GM12872 (cell line): ENCODE measurements around the gene TMEM130.

Source experiments
- CTCF ChIP-seq: IDR thresholded peaks from 3 replicates; pipeline ENCODE4 v1.5.1; 2011; ENCODE audit warnings: low read depth, mild to moderate bottlenecking, low read length, moderate library complexity; ENCODE audit not compliant: insufficient read depth

Gene TMEM130

GRCh38 chr7:98908585-98908984 is 38.8 kb upstream of the TMEM130 start:
- no peak for TF ChIP-seq CTCF

DNA sequence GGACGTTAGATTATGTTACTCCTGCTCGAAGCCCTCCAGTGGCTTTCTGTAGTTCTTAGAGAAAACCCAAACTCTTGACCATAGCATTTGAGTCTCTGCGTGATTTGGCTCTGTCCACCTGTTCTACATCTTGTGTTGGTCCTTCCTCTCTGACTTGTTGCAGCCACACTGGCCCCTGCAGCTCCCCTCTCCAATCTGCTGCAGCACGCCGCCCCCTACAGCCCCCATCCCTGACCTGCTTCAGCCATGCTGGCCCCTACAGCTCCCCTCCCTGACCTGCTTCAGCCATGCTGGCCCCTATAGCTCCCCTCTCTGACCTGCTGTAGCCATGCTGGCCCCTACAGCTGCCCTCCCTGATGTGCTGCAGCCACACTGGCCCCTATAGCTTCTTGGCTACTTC is 37.8 kb upstream of the TMEM130 start:
- no peak for TF ChIP-seq CTCF

- no peak for TF ChIP-seq CTCF
These were observed 33.4 kb upstream of the TMEM130 start for GRCh38 chr7:98903246-98903645.

DNA sequence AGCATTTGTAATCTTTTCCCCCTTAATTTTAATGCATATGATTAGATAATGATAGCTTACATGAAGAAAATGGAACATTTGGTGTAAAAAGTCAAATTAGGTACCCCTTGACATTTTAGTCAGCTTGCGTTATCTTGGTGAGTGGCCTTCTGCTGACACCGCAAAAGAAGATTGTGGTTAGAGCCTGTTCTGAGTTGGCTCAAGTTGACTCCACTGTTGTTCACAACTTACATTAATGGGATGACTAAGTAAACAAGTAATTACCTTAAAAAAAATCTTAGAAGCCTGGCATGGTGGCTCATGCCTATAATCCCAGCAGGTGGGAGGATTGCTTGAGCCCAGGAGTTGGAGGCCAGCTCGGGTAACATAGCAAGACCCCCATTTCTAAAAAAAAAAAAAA is 32.7 kb upstream of the TMEM130 start:
- no peak for TF ChIP-seq CTCF

DNA sequence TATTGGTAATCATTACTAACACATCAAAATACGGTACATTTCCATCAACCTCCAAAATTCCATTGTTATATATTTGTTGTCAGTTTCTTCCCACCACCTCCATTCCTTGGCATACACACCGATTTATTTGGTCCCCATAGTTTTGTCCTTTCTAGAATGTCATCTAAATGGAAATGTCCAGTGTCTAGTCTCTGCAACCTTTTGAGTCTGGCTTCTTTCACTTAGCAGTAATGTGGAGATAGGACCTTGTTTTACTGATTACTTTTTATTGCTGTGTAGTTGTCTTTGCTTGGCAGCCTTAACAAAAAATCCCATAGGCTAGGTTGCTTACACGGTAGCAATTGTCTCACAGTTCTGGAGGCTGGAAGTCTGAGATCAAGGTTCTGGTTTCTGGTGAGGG is 31.0 kb upstream of the TMEM130 start:
- TF ChIP-seq CTCF, result no peak

GRCh38 chr7:98899816-98900215 is 30.0 kb upstream of the TMEM130 start:
- no peak for TF ChIP-seq CTCF

- TF ChIP-seq CTCF, result no peak
These were observed 22.8 kb upstream of the TMEM130 start for GRCh38 chr7:98892609-98893008.

DNA sequence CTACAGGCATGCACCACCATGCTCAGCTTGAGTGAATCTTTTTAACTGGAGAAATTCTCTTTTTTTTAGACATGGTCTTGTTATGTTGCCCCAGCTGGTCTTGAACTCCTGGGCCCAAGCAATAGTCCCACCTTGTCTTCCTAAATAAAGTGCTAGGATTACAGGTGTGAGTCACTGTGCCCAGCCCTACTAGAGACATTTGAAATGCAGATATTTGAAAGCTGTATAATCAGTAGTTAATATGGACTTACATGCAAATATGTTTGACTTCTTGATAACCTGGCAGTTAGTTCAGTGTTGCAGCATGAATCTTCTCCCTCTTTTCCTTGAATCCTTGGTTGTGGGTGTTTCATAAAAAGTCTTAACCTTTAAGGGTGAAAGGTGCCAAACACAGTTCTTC is 17.2 kb upstream of the TMEM130 start:
- TF ChIP-seq CTCF, result no peak
